ENCODE data around the gene EEF1A2.
A peak's percentile ranks its signal among the peaks of the same experiment; 100 is the strongest.

EEF1A2 gene

DNA sequence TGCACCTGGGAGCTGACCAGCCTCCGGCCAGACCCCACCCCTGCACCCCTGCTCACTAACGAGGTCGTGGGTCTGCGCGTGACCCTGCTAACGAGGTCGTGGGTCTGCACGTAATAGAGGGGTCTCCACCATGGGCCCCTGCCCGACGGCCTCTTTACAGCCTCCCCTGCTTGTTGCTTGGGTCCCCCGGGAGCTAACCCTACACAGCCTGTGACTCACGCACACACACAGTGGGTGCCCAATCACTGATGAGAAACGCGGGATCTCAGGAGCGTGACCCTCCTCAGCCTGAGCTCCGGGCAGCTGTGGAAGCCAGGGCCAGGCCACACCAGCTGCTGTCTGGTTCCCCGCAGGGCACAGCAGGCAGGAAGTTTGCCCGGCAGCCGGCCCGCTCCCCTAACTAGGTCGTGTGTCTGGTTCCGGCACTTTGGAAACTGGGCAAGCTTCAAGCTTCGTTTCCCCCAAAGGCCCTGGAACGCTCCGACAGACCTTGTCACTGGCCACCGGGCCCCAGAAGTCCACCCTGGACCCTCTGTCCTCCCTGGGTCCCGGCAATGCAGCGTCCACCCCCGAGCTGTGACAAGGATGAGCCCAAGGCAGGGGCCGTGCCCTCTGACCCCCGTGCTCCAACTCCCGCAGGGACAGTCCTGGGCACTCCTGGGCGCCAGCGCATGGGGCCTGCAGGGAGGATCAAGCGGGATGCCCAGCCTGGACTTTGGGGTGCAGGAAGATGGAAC lies 37.5 kb upstream of the EEF1A2 start:
- no peak for DNase-seq

DNA sequence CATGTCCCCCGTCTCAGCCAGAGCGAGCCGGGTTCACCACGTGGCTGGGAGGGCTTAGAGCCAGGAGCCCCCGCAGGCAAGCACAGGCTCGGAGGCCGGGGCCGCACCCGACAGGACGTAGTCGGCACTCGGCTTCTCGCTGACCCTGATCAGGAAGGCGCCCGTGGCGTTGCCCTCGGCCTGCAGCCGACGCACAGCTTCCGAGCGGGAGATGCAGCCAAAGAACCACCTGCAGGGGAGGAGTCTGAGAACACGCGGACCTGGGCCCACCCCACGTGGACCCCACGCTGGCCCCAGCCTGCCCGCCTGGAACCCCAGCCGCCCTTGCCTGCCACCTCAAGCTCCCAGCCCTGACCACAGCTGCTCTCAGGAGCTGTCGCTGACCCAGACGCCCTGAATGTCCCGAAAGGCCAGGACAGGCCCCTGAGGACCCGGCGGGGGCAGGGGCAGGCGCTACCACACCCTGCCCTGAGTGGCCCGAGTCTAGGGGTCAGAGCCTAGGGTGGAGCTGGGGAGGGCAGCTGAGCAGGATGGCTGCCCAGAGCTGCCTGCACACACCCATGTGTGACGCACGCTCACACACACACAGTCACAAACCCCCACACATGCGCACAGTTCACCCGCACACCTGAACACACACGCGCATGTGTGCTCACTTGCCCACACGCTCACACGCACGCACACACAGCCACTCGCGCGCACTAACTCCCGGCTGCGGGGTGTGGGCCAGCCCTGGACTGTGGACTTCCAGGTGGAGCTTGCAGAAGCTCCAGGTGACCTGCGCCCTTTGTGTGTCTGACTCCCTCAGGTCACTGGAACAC lies 36.2 kb upstream of the EEF1A2 start:
- DNase-seq: no peak

DNA sequence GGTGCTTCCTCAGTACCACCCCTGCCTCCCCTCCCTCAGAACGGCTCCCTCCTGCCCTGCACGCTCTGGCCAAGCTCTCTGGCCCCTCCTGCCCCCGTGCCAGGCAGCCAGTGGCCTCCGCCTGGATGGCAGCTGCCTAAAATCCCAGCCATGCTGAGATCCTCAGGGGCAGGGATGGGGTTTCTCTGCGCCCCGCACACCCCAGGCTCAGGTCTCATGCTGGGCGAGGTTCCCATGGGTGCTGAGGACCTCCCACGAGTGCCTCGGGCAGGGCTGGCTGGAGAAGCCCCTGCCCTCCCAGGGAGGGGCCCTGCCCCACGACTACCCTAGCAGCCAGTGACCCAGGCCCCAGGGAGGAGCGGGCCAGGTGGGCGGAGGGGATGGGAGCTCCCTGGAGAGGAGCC lies 35.5 kb upstream of the EEF1A2 start:
- DNase-seq: no peak

DNA sequence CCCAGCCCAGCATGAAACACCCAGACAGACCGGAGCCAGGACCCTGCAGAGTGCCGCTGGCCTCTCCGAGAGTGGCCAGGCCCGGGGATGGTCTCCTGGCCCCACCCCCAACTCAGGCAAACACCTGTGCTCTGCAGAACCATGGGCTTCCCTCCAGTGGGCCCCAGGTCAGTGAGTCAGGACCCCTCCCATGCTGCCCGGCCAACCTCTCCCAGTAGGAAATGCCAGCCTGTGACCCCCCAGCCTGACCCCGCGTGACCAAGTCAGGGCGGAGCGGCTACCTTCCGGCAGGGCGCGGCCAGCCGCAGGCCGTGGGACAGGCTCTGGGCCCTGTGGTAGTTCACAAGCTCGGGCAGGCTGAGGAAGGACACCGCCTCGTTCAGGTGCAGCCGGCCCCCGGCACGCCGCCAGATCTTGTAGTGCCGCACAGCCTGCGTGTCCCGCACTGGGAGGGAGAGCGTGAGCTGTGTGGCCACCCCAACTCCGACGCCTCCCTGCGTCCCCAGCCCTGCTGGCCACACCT lies 35.0 kb upstream of the EEF1A2 start:
- DNase-seq: no peak

DNA sequence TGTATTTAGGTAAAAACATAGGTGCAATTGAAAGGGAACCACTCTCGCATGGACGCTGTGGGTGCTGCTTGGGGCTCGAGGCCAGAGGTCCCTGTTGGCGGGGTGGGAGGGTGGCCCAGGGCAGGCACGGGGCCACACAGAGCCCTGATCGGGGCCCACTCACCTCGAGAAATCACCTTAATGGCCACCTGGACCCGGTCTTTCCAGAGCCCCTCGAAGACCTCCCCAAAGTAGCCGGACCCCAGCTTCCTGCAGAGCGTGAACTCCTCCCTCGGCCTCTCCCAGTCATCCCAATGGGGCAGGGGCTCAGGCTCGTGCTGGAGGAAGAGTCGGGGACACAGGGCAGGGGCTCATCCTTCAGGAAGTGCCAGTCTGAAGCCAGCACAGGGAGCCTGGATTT lies 34.5 kb upstream of the EEF1A2 start:
- DNase-seq: no peak

DNA sequence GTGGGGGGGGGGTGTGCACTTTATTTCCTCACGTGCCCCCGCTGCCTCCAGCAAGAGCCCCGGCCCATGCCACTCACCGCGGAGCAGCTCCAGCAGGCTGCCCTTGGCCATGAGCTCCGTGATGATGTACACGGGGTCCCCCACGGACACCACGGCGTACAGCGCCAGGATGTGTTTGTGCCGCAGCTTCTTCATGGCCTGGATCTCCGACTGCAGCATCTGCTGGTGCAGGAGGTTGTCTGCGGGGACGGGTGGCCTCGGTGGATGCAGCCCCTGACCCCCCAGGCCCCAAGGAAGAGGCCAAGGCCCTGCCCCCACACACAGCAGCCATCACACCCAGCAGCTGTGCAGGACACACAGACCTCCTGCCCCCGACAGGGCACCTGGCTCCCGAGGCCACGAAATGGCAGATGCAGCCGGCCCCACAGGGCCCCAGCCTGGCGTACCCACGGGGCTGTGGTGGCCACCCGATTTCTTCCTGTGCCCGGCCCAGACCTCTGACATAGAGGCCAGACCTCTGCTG lies 33.6 kb upstream of the EEF1A2 start:
- DNase-seq: no peak

DNA sequence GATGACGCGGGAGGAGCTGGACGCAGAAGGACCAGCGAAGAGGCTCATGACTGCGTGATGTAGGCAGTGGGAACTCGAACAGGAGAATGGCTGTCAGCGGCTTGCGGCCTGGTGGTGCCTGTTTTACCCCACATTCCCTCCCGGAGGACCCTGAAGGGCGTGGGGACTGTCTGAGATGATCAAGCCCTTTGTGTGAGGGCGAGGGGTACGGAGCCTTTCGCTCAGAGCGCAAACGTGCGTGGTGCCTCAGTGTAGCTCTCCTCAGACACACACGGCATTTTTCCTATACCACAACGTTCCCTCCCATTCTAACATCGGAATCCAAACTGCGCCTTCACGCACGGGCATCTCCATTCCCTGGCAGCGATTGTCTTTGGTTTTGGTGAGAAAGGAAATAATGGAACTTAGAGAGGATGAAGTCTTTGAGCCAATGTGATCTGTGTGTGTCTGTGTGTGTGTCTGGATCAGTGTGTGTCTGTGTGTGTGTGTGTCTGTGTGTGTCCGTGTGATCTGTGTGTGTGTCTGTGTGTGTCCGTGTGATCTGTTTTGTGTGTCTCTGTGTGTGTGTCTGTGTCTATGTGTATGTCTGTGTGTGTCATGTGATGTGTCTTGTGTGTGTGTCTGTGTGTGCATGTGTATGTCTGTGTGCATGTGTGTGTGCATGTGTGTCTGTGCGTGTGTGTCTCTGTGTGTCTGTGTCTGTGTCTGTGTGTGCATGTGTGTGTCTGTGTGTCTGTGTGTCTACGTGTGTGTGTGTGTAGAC lies 33.0 kb upstream of the EEF1A2 start:
- no peak for DNase-seq

DNA sequence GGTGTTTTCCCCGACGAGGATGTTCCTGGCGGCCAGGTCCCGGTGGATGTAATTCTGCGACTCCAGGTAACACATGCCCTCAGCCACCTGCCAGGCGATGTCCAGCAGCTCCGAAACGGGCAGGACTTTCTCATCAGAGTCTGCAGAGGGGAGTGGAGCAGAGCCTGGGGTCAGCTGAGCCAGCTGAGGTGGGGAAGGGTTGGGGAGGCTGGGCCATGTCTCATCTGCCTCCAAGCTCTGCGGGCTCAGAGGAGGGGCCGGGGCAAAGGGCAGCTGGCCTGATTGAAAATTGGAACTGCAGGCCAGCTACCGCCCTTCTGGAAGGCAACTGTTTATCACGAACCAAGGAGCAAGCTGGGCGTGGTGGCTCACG lies 31.9 kb upstream of the EEF1A2 start:
- DNase-seq: no peak

DNA sequence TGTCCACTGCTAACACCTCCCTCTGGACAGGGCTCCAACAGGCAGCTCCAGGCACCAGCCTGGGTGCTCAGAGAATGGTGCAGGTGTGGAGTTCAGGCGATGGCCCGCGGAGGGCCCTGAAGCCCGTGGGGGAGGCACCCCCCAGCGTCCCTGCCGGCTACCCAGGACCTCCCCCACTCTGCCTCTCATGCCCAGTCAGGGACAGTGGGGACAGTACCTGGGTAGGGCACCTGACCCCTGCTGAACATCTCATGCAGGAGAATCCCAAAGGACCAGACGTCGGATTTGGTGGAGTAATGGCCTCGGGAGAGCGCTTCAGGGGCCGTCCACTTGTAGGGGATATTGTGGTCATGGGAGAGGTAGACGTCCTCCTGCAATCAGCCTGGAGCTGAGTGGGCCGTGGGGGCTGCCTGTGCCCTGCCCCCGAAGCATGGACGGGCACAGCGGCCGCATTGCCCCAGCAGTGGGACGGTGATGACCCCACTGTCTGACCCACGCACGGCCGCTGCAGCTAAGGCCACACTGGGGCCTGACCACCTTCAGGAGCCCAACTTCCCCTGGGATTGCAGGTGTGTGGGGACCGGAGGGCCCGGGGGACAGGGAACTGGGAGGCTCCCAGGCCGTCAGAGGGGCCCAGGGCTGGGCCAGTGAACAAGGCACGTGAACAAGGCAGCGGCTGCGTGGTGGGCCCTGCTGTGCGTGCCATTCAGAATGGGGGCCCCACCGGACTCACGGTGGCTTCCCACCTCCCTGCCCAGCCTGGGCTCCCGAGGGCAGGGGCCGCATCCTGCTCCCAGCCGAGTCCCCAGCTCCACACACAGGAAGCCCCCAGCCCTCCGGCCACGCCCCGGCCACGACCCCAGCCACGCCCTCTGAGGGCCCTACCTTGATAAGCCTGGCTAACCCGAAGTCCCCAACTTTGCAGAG lies 31.2 kb upstream of the EEF1A2 start:
- no peak for DNase-seq

DNA sequence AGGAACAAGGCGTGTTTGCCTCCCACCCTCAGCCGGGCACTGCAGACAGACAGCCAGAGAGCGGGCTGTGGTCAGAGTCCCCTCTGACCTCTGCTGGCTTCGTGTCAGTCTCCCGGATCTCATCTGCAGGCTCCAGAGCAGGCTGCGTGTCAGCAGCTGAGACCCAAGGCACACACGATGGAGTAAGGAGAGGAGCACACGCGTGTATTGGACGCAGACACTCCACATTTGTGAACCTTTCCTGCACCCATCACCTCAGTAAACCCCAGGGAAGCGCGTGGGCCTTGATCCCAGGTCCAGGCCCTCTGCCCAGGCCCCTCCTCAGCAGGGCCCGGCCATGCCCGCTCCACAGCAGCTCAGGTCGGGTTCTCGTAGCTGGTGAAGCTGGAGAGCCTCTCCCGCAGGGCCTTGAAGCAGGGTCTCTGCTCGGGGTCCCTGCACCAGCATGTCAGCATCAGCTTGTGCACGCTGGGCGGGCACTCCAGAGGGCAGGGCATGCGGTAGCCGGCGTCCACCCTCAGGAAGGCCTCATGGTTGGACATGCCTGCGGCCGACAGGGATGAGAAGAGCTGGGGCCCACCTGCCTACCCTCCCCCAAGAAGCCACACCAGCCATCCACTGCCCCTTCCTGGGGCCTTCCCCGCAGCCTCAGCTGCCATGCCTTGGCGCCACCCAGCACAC lies 30.4 kb upstream of the EEF1A2 start:
- DNase-seq: no peak

DNA sequence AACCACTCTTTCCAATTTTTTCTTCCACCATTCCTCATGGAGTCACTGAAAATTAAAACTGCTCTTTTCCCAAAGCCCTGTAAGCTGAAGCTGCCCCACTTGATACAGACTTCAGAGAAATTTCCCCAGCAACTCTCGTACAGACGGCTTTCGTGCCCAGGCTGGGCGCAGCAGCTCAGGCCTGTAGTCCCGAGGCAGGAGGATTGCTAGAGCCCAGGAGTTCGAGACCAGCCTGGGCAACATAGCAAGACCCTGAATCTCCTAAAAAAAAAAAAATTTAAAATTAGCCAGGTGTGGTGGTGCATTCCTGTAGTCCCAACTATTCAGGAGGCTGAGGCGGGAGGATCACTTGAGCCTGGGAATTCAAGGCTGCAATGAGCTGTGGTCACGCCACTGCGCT lies 28.3 kb upstream of the EEF1A2 start:
- no peak for DNase-seq

DNA sequence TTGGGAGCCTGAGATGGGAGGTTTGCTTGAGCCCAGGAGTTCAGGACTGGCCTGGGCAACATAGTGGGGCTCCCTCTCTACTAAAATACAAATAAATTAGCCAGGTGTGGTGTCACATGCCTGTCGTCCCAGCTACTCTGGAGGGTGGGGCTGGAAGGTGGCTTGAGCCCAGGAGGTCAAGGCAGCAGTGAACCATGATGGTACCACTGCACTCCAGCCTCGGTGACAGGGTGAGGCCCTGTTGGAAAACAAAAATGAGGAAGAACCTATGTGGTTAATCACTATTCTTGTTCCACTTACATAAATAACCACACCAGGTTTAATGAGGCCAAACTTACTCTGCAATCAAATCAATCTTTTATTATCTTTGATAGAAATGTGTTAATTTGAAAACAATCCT lies 27.1 kb upstream of the EEF1A2 start:
- DNase-seq: no peak

DNA sequence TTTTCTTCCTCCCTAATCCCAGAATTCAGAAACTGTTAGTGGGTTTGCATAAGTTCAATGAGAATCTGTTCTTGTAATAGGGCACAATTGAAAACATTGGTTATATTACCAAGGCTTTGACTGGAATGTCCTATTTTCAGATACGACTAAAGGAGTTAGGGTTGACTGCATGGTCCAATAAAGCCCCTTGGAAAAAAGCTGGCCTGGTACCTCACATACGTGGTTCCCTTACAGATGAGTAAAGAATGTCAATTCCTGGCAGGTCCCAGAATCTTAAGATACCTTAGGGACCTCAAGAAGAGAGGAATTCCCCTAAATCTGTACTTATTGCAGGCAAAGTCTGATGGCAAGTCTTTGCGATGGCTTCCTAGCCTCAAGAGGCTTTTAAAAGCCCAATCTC lies 26.3 kb upstream of the EEF1A2 start:
- DNase-seq: no peak

DNA sequence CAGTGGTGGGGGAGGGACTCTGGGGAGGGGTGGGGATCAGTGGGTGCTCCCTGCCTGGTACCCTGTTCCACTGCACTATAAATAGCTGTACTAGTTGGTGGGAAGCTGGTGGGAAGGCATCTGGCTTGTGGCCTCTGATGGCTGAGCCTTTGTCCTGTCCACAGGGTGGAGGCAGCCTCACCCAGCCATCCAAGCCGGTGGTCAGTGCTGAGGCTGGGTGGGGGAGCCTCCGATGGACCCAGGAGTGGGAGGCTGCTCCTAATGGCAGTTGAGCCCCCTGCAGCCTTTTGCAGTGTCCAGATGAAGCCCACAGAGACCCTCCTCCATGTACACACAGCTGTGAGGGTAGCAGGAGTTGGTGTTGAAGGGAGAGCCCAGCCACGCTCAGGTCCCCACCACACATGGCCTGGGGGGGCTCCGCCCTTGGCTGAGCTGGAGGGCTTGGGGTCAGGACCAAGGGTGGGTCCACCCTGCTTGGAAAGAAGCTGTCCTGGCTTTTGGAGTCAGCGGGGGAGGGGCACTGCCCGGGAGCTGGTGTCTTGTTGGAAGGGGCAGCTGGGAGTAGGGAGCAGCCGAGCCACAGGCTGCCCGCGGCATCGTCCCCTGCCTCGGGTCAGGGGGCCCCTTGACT lies 24.2 kb upstream of the EEF1A2 start:
- DNase-seq: no peak

DNA sequence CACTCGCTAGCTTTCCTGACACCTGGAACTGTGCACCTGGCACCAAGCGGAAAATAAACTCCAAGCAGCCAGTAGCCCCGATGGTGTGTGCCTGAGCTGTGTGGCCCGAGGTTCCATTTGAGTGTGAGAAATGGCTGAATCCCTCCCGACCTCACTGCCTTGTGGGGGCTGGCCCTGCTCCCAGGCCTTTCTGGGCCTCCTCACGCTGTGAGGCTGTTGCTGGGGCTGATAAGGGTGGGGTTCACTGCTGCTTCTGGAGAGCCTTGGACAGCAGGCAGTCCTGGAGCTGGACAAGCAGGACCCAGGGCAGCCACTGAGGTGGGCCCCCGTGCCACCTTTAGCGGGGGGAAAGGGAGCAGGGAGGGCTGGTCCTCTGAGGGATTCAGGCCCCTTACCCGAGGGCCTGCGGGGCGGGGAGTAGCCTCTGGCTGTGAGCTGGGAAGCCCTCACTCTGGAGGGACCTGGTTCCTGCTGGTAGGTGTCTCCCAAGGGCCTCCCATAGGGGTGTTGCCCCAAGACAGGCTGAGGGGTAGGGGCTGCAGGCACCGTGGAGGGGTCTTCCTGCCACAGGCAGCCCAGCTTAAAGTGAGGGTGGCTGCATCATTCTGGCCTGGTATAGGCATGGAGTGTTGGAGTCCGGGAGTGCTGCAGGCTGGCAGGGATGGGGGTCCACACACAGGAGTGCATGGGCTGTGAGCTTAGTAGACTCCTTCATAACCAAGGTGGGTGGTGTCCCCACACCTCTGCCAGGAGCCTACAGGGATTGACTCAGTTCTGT lies 23.4 kb upstream of the EEF1A2 start:
- no peak for DNase-seq

DNA sequence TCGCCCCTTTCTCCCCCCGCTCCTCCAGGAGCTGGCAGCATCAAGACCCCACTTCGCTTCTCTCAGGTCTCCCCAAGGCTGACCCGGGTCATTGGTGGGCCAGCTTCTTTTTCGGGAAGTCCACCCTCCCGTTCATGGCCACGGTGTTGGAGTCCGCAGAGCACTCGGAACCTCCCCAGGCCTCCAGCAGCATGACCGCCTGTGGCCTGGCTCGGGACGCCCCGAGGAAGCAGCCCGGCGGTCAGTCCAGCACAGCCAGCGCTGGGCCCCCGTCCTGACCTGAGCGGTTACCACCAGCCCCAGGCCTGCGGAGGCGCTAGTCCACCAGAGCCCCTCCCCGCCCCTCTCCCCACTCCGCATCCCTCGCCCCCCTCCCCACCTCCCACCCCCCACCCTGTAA lies 22.7 kb upstream of the EEF1A2 start:
- DNase-seq: no peak

DNA sequence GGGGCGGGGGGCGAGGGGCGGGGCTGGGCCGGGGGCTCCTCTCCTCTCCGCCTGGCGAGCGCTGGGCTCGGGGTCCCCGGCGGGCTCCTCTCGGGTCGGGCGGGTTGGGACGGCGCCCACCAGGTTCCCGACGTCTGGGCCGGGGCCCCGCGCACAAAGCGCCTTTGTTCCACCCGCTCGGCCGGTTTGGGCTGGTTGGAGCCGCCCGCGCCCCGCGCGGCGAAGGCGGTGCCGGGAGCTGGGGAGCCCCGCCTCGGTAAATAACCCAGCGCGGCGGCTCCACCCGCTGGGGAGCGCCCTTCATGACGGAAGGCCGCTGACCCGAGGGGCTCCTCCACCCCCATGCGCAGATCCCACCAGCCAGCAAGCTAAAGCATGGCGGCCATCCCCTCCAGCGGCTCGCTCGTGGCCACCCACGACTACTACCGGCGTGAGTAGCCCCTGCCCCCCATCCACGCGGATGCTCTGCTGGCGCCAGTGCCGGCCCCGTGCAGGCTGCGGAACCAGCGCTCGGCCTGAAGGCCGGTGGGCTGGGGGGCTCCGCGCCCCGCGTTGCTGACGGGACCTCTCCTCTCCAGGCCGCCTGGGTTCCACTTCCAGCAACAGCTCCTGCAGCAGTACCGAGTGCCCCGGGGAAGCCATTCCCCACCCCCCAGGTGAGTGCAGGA lies 22.2 kb upstream of the EEF1A2 start:
- DNase-seq: peak; percentile 32

DNA sequence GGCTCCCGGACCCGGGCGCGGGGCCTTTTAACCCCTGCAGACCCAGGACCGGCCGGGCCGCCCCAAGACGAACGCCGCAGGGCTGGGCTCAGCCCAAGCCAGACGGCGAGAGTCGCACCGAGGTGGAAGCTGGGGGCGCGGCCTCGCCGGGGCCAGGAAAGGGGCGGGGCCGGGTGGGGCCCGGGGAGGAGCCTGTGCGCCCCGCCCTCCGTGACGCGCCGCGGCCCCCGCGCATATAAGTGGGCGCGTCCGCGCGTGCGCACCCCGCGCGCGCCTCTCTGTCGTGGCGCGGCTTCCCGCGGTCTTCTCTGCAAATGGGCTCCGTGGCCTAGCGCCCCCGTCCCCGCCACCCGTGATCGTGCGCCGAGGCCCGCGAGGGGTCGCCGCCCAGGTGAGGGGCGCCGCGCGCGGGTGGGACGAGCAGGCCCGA lies 21.6 kb upstream of the EEF1A2 start, which contains the start of gene PPDPF:
TSS of gene PPDPF (plus strand) at position 262 of the 430 bp plus-strand sequence. CDS start 544 bp downstream, outside the sequence.
- DNase-seq: peak; percentile 58
